ENCODE measurements around the gene ALG9. TPM values are rescaled to one million over a fixed set of nuclear protein-coding genes. Genes with fewer than 3 reads are reported as not detected.

ALG9 gene
- polyA plus RNA-seq, 2 of the 4 experiments (the other 2 are of a cell fraction), result 15.3 to 33.3 TPM

DNA sequence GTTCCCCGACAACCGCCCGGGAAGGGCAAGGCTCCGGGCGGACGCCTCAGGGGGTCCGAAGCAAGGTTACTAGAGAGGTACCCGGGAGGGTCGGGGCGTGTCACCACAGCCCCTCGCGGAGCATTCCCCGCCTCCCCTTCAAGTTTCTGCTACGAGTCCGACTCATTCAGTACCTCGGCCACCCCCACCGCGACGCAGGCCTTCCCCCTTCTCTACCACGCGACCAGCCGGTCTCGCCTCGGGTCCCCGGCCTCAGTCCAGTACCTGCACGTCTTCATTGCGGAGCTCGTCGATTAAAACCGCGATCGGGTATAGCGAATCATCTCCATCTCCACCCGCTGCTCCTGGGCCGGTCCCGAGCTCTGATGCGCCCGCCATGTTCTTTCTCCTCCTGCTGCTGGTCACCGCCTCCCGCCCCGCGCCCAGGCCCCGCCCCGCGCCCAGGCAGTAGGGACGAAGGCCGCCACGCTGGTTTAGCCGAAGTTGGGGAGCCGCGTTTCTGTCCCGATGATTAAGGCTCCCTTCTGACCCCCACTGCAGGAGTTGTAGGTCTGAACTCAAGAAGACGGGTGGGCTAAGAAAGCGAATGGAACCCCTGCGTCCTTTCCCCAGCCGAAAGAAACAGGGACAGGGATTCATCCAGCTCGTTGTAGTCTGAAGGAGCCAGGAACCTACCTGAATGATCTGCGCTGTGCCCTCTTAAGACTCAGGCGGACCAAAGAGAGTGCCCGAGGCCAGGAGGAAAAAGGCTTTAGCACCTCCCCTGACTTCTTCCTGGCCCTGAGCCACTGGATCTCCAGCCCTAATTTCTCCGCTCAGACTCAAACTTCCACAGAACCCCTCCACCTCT, 105.2 kb downstream of the ALG9 start, which contains the start of gene PPP2R1B:
Gene PPP2R1B (minus strand): TSS at position 406 of the 850 bp plus-strand sequence. CDS start 28 bp downstream, at position 378.
- TF ChIP-seq PHF8 (IDR thresholded peaks at IDR 0.05; ENCODE audit: borderline replicate concordance, low read depth) (peak; percentile 52), RAD21 (conservative IDR thresholded peaks at IDR 0.05 in 1 of 2, IDR thresholded peaks at IDR 0.05 in 1 of 2) (no peak), BHLHE40 (IDR thresholded peaks at IDR 0.05; ENCODE audit: low read depth, low read length) (no peak), CHD2 (IDR thresholded peaks at IDR 0.05; ENCODE audit: low read length, partially characterized antibody) (no peak), EHF (CRISPR knock-in tag; IDR thresholded peaks at IDR 0.05) (no peak), MYC (IDR thresholded peaks at IDR 0.05; ENCODE audit: borderline replicate concordance, low read length) (no peak), POLR2A (IDR thresholded peaks at IDR 0.05; ENCODE audit: low read length) (peak; percentile 82), RNF2 (IDR thresholded peaks at IDR 0.05; ENCODE audit: borderline replicate concordance, low read depth) (no peak), RARB (CRISPR knock-in tag; IDR thresholded peaks at IDR 0.05) (no peak), KDM5A (IDR thresholded peaks at IDR 0.05) (peak; percentile 42; the same call in 1 of the 2 replicates), GATA3 (IDR thresholded peaks at IDR 0.05; ENCODE audit: borderline replicate concordance) (0 out of 2 replicates have a peak, but pooled peaks have one; percentile 15), JUN (IDR thresholded peaks at IDR 0.05) (peak in 1 of 2 experiments; percentile 55; a peak in 2 of 5 replicates)
- TF ChIP-seq, protein P1, sequence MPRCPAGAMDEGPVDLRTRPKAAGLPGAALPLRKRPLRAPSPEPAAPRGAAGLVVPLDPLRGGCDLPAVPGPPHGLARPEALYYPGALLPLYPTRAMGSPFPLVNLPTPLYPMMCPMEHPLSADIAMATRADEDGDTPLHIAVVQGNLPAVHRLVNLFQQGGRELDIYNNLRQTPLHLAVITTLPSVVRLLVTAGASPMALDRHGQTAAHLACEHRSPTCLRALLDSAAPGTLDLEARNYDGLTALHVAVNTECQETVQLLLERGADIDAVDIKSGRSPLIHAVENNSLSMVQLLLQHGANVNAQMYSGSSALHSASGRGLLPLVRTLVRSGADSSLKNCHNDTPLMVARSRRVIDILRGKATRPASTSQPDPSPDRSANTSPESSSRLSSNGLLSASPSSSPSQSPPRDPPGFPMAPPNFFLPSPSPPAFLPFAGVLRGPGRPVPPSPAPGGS (IDR thresholded peaks at IDR 0.05), result peak; percentile 75; the same call in 1 of the 3 replicates
- TF ChIP-seq, protein P2, sequence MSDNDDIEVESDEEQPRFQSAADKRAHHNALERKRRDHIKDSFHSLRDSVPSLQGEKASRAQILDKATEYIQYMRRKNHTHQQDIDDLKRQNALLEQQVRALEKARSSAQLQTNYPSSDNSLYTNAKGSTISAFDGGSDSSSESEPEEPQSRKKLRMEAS (IDR thresholded peaks at IDR 0.05), result peak; percentile 50
- TF ChIP-seq, protein P3, sequence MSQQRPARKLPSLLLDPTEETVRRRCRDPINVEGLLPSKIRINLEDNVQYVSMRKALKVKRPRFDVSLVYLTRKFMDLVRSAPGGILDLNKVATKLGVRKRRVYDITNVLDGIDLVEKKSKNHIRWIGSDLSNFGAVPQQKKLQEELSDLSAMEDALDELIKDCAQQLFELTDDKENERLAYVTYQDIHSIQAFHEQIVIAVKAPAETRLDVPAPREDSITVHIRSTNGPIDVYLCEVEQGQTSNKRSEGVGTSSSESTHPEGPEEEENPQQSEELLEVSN (IDR thresholded peaks at IDR 0.05; ENCODE audit: borderline replicate concordance, low read depth), result no peak; the same call in 1 of the 2 replicates
- FAIRE-seq, result no peak
- ChIA-PET CTCF (interaction anchor here (0.7 to 5.9 kb wide), 7 partner anchors 12 to 180 kb away, joined by 3 to 49 read pairs (median 5); no protein-coding TSS in a partner anchor), POLR2A (interaction anchor here (0.6 to 1.4 kb wide), 6 partner anchors 11 to 164 kb away, joined by 3 to 4 read pairs (median 4); no protein-coding TSS in a partner anchor)
- DNase-seq (ENCODE audit: low read depth in 1 of 2, low spot score in 1 of 2), result peak; percentile 62 to 82
- H3K4me1 ChIP-seq, result peaks cover 13% of the 10 kb centered on the region; the same call in 1 of the 3 replicates
- ATAC-seq, result peak; percentile 96 to 97
- peak within 1 kb of the TSS; percentile 97 for H3K4me3 ChIP-seq
- peak within 1 kb of the TSS; percentile 99 for H3K4me2 ChIP-seq
- H3K27ac ChIP-seq, result peak within 1 kb of the TSS; percentile 79 to 94
- H3K9me3 ChIP-seq, result no peaks in the 10 kb centered on the region
- WGBS (ENCODE audit: missing lambda C conversion rate), result 2% methylated on average over 15 of the region's 61 CpGs

DNA sequence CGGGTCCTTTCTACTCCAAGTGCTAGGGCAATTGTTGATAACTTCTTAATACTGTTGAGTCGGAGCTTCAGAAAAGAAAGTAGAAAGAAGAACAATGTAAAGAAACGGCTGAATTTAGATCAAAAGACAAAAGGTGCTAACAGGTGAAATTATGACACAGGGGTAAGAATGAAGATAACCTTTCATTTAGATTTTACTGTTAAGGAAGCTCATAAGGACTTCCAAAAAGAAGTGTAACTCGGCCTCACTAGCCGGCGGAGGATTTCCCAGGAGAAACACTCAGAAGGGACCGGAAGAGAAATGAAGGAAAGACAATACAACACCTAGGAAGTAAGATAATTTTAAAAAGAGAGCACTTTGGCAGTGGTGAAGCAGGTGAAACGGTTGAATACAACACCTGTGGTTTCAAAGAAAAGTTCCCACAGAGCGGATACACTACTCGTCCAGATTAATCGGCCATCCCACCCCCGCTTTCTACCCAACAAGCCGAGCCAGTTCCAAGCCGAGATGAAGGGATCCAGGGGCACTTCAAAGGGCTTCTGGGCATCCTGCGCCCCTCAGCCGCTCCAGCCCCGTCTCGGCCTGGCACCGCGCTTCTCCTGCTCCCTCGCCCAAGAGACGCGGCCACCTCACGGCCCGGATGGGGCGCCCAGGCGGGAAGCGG, 105.9 kb downstream of the ALG9 start:
- ChIA-PET POLR2A (interaction anchor here (0.6 to 1.4 kb wide), 5 partner anchors 12 to 164 kb away, joined by 3 to 4 read pairs (median 4); no protein-coding TSS in a partner anchor), CTCF (interaction anchor here (1.6 to 5.9 kb wide), 2 partner anchors 12 to 163 kb away, joined by 5 to 49 read pairs; no protein-coding TSS in a partner anchor)
- ATAC-seq (peak; percentile 67 to 70), FAIRE-seq (no peak), DNase-seq (ENCODE audit: low read depth in 1 of 2, low spot score in 1 of 2) (no peak)
- H3K4me3 ChIP-seq, result peak overlapping the region; percentile 97
- peak overlapping the region; percentile 99 for H3K4me2 ChIP-seq
- H3K4me1 ChIP-seq, result peaks cover 13% of the 10 kb centered on the region; the same call in 1 of the 3 replicates
- WGBS (ENCODE audit: missing lambda C conversion rate), result 5% methylated on average over 21 of the region's 28 CpGs
- no peaks in the 10 kb centered on the region for H3K9me3 ChIP-seq
- H3K27ac ChIP-seq, result peak overlapping the region; percentile 79 to 94
- no peak for TF ChIP-seq HOXB5 (CRISPR knock-in tag; IDR thresholded peaks at IDR 0.05)
- TF ChIP-seq, protein P1 (IDR thresholded peaks at IDR 0.05), result no peak
- TF ChIP-seq TP53 (CRISPR knock-in tag; IDR thresholded peaks at IDR 0.05), result no peak
- TF ChIP-seq EP300 (IDR thresholded peaks at IDR 0.05), result no peak
- no peak for TF ChIP-seq BHLHE40 (IDR thresholded peaks at IDR 0.05; ENCODE audit: low read depth, low read length)
- no peak for TF ChIP-seq GATA3 (IDR thresholded peaks at IDR 0.05; ENCODE audit: borderline replicate concordance)
- no peak for TF ChIP-seq JUNB (IDR thresholded peaks at IDR 0.05)
- no peak for TF ChIP-seq JUN (IDR thresholded peaks at IDR 0.05)
- TF ChIP-seq HOXA7 (CRISPR knock-in tag; IDR thresholded peaks at IDR 0.05), result no peak
- TF ChIP-seq MYC (IDR thresholded peaks at IDR 0.05; ENCODE audit: borderline replicate concordance, low read length), result no peak
- no peak for TF ChIP-seq EHMT2 (IDR thresholded peaks at IDR 0.05; ENCODE audit: low read depth)
